ENCODE data around the gene MCRIP1. TPM values are rescaled to one million over a fixed set of nuclear protein-coding genes. Genes with fewer than 3 reads are reported as not detected.
A peak's percentile ranks its signal among the peaks of the same experiment; 100 is the strongest.

MCRIP1 gene
- total and polyA plus RNA-seq, 2 of the 13 experiments (the other 11 are each of a cell fraction or from before 2014, with no cell fraction given), result 79.7 to 84.9 TPM

GRCh38 chr17:81867170-81867990 lies 34.3 kb upstream of the MCRIP1 start (continued):
- no peak for TF ChIP-seq RFX1 (IDR thresholded peaks at IDR 0.05)
- no peak for TF ChIP-seq PLSCR1 (CRISPR knock-in tag; IDR thresholded peaks at IDR 0.05; ENCODE audit: borderline replicate concordance)
- TF ChIP-seq ZMYM2 (CRISPR knock-in tag; IDR thresholded peaks at IDR 0.05), result 0 out of 2 replicates have a peak, but pooled peaks have one; percentile 43
- TF ChIP-seq, protein P1, sequence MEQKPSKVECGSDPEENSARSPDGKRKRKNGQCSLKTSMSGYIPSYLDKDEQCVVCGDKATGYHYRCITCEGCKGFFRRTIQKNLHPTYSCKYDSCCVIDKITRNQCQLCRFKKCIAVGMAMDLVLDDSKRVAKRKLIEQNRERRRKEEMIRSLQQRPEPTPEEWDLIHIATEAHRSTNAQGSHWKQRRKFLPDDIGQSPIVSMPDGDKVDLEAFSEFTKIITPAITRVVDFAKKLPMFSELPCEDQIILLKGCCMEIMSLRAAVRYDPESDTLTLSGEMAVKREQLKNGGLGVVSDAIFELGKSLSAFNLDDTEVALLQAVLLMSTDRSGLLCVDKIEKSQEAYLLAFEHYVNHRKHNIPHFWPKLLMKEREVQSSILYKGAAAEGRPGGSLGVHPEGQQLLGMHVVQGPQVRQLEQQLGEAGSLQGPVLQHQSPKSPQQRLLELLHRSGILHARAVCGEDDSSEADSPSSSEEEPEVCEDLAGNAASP (CRISPR knock-in tag; IDR thresholded peaks at IDR 0.05; ENCODE audit: borderline replicate concordance), result 0 out of 2 replicates have a peak, but pooled peaks have one; percentile 22
- TF ChIP-seq ZNF512B (CRISPR knock-in tag; IDR thresholded peaks at IDR 0.05; ENCODE audit: borderline replicate concordance), result no peak
- TF ChIP-seq E2F5 (CRISPR knock-in tag; conservative IDR thresholded peaks at IDR 0.05), result no peak
- no peak for TF ChIP-seq KLF11 (CRISPR knock-in tag; IDR thresholded peaks at IDR 0.05)
- TF ChIP-seq HOXD1 (CRISPR knock-in tag; IDR thresholded peaks at IDR 0.05), result no peak
- TF ChIP-seq RXRB (CRISPR knock-in tag; IDR thresholded peaks at IDR 0.05; ENCODE audit: borderline replicate concordance), result no peak
- no peak for TF ChIP-seq MIER3 (CRISPR knock-in tag; IDR thresholded peaks at IDR 0.05; ENCODE audit: borderline replicate concordance)
- TF ChIP-seq GABPB1 (CRISPR knock-in tag; IDR thresholded peaks at IDR 0.05), result peak; percentile 56; the same call in 1 of the 2 replicates
- TF ChIP-seq MIER2 (CRISPR knock-in tag; IDR thresholded peaks at IDR 0.05), result no peak
- TF ChIP-seq DR1 (CRISPR knock-in tag; IDR thresholded peaks at IDR 0.05), result peak; percentile 17
- 0 out of 2 replicates have a peak, but pooled peaks have one; percentile 54 for TF ChIP-seq ZNF333 (CRISPR knock-in tag; IDR thresholded peaks at IDR 0.05; ENCODE audit: borderline replicate concordance)
- TF ChIP-seq ZNF441 (CRISPR knock-in tag; IDR thresholded peaks at IDR 0.05; ENCODE audit: borderline replicate concordance), result no peak
- TF ChIP-seq MED8 (CRISPR knock-in tag; IDR thresholded peaks at IDR 0.05; ENCODE audit: insufficient replicate concordance), result peak; percentile 71
- no peak for TF ChIP-seq DBP (CRISPR knock-in tag; IDR thresholded peaks at IDR 0.05; ENCODE audit: not compliant biosample characterization)
- no peak for TF ChIP-seq ZNF224 (CRISPR knock-in tag; IDR thresholded peaks at IDR 0.05)
- no peak for TF ChIP-seq ZNF3 (CRISPR knock-in tag; IDR thresholded peaks at IDR 0.05)
